Measurements from ENCODE around the gene EPHB1.

- TF ChIP-seq CTCF (IDR thresholded peaks at IDR 0.05): no peak
- no peak for TF ChIP-seq POLR2A (IDR thresholded peaks at IDR 0.05)
Observed at GRCh38 chr3:135248213-135248612, 453.2 kb downstream of the EPHB1 start.
